ENCODE results near the gene LRRIQ4.

The LRRIQ4 gene

DNA sequence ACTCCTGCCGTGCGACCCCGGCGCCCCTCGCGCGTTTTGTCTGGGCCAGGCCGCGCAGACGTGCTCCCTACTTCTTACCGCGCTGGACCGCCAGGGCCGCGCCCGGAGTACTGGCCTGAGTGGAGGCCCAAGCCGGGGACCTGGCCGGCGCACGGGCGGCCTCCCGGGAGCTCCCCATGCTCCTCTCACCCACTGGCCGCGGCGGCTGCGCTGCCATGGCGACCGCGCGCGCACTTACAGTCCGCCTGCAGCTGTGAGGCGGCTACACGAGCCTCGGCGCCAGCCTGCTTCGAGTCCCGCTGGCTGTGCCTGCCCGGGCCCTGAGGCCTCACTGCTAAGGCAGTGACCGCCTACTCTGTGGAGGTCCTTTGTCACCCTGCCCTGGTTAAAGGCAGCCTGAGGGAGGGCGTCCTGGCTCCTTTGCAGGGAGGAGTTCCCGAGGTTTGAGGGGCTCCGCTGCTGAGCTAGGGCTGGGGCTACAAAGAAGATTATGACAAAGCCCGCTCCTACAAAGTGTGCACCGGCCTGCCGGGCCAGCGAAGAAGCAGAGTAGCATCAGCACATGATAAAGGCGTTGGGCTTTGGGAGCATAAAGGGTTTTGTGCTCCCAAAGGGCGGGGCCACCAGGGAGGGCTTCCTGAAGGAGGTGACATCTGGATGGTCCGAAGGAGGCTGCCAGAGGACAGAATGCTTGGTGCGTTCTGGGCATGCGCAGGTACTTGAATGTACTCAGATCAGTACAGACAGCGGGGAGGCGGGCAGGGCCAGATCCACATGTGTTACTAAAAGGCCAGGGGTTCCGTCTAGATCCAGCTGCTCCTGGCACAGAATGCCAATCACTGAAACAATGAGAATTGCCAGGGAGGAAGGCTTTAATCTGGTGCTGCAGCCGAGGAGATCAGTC lies at the start of gene LRRIQ4, which contains the start of gene LRRC34:
TSS of gene LRRIQ4 (plus strand) at position 539 of the 904 bp plus-strand sequence. CDS start 9,052 bp downstream, outside the sequence.
TSS of gene LRRC34 (minus strand) at position 573 of the 904 bp plus-strand sequence. CDS start at position 217, 356 bp downstream.
- DNase-seq (ENCODE audit: extremely low spot score), result peak; percentile 70
- ChIA-PET CTCF (no interaction called here), POLR2A (interaction anchor here (1.3 to 2.4 kb wide), 3 partner anchors 39 to 43 kb away, joined by 4 to 12 read pairs (median 4); partner anchors contain the start of genes ACTRT3 and MYNN)
- TF ChIP-seq SP1 (IDR thresholded peaks at IDR 0.05) (no peak), L3MBTL2 (conservative IDR thresholded peaks at IDR 0.05) (peak; percentile 83), BHLHE40 (IDR thresholded peaks at IDR 0.05; ENCODE audit: borderline replicate concordance) (no peak)

- DNase-seq (ENCODE audit: extremely low spot score), result no peak
- CTCF ChIA-PET, result no interaction called here
- no peak for TF ChIP-seq ELF4 (IDR thresholded peaks at IDR 0.05)
- TF ChIP-seq, protein P1, sequence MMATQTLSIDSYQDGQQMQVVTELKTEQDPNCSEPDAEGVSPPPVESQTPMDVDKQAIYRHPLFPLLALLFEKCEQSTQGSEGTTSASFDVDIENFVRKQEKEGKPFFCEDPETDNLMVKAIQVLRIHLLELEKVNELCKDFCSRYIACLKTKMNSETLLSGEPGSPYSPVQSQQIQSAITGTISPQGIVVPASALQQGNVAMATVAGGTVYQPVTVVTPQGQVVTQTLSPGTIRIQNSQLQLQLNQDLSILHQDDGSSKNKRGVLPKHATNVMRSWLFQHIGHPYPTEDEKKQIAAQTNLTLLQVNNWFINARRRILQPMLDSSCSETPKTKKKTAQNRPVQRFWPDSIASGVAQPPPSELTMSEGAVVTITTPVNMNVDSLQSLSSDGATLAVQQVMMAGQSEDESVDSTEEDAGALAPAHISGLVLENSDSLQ (IDR thresholded peaks at IDR 0.05), result no peak
- TF ChIP-seq CTBP1 (IDR thresholded peaks at IDR 0.05; ENCODE audit: borderline replicate concordance), result no peak
- no peak for TF ChIP-seq NFRKB (IDR thresholded peaks at IDR 0.05)
- no peak for TF ChIP-seq FOXM1 (IDR thresholded peaks at IDR 0.05; ENCODE audit: borderline replicate concordance)
- no peak for TF ChIP-seq LEF1 (IDR thresholded peaks at IDR 0.05; ENCODE audit: borderline replicate concordance)
- TF ChIP-seq FOXK2 (IDR thresholded peaks at IDR 0.05), result no peak
- TF ChIP-seq L3MBTL2 (conservative IDR thresholded peaks at IDR 0.05), result no peak
- TF ChIP-seq FOXA1 (IDR thresholded peaks at IDR 0.05), result no peak
- TF ChIP-seq BHLHE40 (IDR thresholded peaks at IDR 0.05; ENCODE audit: borderline replicate concordance), result no peak
- no peak for TF ChIP-seq HDGF (IDR thresholded peaks at IDR 0.05; ENCODE audit: borderline replicate concordance)
- no peak for TF ChIP-seq TARDBP (IDR thresholded peaks at IDR 0.05)
- TF ChIP-seq SP1 (IDR thresholded peaks at IDR 0.05), result no peak
- no peak for TF ChIP-seq ZNF384 (IDR thresholded peaks at IDR 0.05)
- TF ChIP-seq ARNT (IDR thresholded peaks at IDR 0.05), result no peak
- POLR2A ChIA-PET, result interaction anchor here (1.2 to 2.7 kb wide), 2 partner anchors 8 to 203 kb away, joined by 7 to 18 read pairs; partner anchors contain the start of gene MYNN
These were observed 48.3 kb upstream of the LRRIQ4 start for GRCh38 chr3:169764312-169764881.

GRCh38 chr3:169764882-169765612 lies 47.6 kb upstream of the LRRIQ4 start, which contains the start of gene TERC:
Gene TERC, minus strand, starts transcription at chr3:169765060.
- CTCF ChIA-PET, result no interaction called here
- TF ChIP-seq ZNF384 (IDR thresholded peaks at IDR 0.05) (no peak), FOXK2 (IDR thresholded peaks at IDR 0.05) (no peak), FOXM1 (IDR thresholded peaks at IDR 0.05; ENCODE audit: borderline replicate concordance) (0 out of 2 replicates have a peak, but pooled peaks have one; percentile 18), SUZ12 (IDR thresholded peaks at IDR 0.05) (no peak), CTBP1 (IDR thresholded peaks at IDR 0.05; ENCODE audit: borderline replicate concordance) (no peak), L3MBTL2 (conservative IDR thresholded peaks at IDR 0.05) (peak; percentile 82), NFRKB (IDR thresholded peaks at IDR 0.05) (no peak; the same call in 1 of the 2 replicates), ELF4 (IDR thresholded peaks at IDR 0.05) (peak; percentile 80), LEF1 (IDR thresholded peaks at IDR 0.05; ENCODE audit: borderline replicate concordance) (no peak), SP1 (IDR thresholded peaks at IDR 0.05) (no peak)
- TF ChIP-seq, protein P1 (IDR thresholded peaks at IDR 0.05), result 0 out of 2 replicates have a peak, but pooled peaks have one; percentile 6
- peak; percentile 84 for DNase-seq (ENCODE audit: extremely low spot score)
- POLR2A ChIA-PET, result interaction anchor here (1.2 to 2.7 kb wide), 2 partner anchors 8 to 202 kb away, joined by 7 to 18 read pairs; partner anchors contain the start of gene MYNN

DNA sequence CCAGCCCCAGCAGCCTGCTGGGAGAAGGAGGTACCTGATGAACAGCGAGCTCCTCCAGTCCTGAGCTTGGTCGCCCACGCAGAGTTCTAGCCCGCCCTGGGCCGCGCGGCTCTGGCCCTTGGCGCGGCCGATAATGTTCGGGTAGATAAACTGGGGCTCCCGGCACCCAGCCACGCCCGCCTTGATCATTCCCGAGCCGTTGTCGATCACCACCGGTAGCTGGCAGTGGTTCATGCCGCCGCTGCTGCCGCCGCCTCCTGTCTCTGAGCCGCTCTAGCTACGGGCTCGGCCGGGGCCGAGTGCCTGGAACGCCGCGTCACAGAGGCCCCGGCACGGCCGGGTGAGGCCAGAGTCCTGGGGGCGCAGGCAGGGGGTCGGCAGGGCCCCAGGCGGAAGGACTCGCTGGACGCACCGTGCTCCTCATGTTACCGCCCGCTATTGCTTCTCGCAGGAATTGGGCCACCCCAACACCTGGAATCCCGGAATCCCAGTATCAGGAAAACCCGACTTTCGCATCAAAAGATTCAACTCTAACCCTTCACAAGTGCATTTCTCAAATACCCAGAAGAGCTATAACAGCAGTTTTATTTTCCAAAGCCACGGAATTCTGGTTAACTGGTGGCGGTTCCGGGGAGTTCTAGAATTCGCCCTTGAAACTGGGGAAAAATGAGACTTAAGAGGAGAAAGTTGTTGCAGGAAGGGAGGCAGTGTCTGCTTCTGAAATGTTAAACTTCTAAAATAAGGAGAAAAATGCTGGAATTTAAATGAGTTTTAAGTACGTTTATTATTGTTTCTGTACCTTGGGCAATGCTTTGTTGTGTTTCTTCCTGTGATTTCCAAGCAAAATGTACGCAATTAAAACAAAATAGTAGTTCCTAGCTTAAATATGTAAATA lies 43.1 kb upstream of the LRRIQ4 start, which contains the start of gene ACTRT3:
TSS of gene ACTRT3 (minus strand) at position 275 of the 895 bp plus-strand sequence. CDS start at position 234, 41 bp downstream.
- TF ChIP-seq, protein P1 (IDR thresholded peaks at IDR 0.05), result peak; percentile 42; the same call in 1 of the 2 replicates
- no peak for TF ChIP-seq ARNT (IDR thresholded peaks at IDR 0.05)
- TF ChIP-seq L3MBTL2 (conservative IDR thresholded peaks at IDR 0.05), result 0 out of 2 replicates have a peak, but pooled peaks have one; percentile 26
- no peak for TF ChIP-seq LEF1 (IDR thresholded peaks at IDR 0.05; ENCODE audit: borderline replicate concordance)
- no peak for TF ChIP-seq CTBP1 (IDR thresholded peaks at IDR 0.05; ENCODE audit: borderline replicate concordance)
- TF ChIP-seq ZNF384 (IDR thresholded peaks at IDR 0.05), result no peak
- no peak for TF ChIP-seq BHLHE40 (IDR thresholded peaks at IDR 0.05; ENCODE audit: borderline replicate concordance)
- TF ChIP-seq TARDBP (IDR thresholded peaks at IDR 0.05), result no peak
- no peak for TF ChIP-seq FOXK2 (IDR thresholded peaks at IDR 0.05)
- no peak for TF ChIP-seq HDGF (IDR thresholded peaks at IDR 0.05; ENCODE audit: borderline replicate concordance)
- peak; percentile 40 for DNase-seq (ENCODE audit: extremely low spot score)
- CTCF ChIA-PET, result interaction anchor here (0.6 kb wide), 1 partner anchor 170 kb away, joined by 3 read pairs; no protein-coding TSS in a partner anchor
- POLR2A ChIA-PET, result interaction anchor here (0.8 to 1.0 kb wide), 2 partner anchors 42 to 49 kb away, joined by 3 to 4 read pairs; partner anchors contain the start of genes LRRC34 and LRRIQ4

Data from HEK293T (cell line).